Mesendoderm (in vitro differentiated cells): ENCODE data around the gene TBC1D8. TPM values are rescaled to one million over a fixed set of nuclear protein-coding genes. Genes with fewer than 3 reads are reported as not detected.
A peak's percentile ranks its signal among the peaks of the same experiment; 100 is the strongest.

Source experiments
- DNase-seq: peaks from one replicate; pipeline ENCODE4 v3.0.0; 2013
- H2AK5ac ChIP-seq: 2 replicates; pipeline ENCODE4 v1.6.1; 2013; ENCODE audit warnings: low read length, inconsistent platforms
- H2BK120ac ChIP-seq: 2 replicates; pipeline ENCODE4 v1.6.1; 2013; ENCODE audit warnings: low read depth, mild to moderate bottlenecking, low read length, moderate library complexity, mixed read lengths
- H2BK15ac ChIP-seq: replicated peaks from 2 replicates; pipeline ENCODE4 v1.6.1; 2013; ENCODE audit warnings: low read depth, mild to moderate bottlenecking, moderate library complexity
- H2BK5ac ChIP-seq: 2 replicates; pipeline ENCODE4 v1.6.1; 2013; ENCODE audit warnings: low read length, inconsistent platforms
- H3K18ac ChIP-seq: 2 replicates; pipeline ENCODE4 v1.6.1; 2013; ENCODE audit warnings: mild to moderate bottlenecking, low read length, mixed read lengths
- H3K23ac ChIP-seq: one replicate; pipeline ENCODE4 v1.6.1; 2013; ENCODE audit warnings: low read length
- H3K27ac ChIP-seq: 2 replicates; pipeline ENCODE4 v1.5.1; 2013; ENCODE audit warnings: low read depth, mild to moderate bottlenecking, inconsistent platforms, low read length, moderate library complexity
- H3K27me3 ChIP-seq: 2 replicates; pipeline ENCODE4 v1.6.1; 2013; ENCODE audit warnings: low read length, control low read depth, mild to moderate bottlenecking, inconsistent platforms; ENCODE audit not compliant: insufficient read depth, poor library complexity
- H3K36me3 ChIP-seq: 2 replicates; pipeline ENCODE4 v1.6.1; 2013; ENCODE audit warnings: low read length, inconsistent platforms; ENCODE audit not compliant: control insufficient read depth, insufficient read depth
- H3K4ac ChIP-seq: one replicate; pipeline ENCODE4 v1.6.1; 2013; ENCODE audit warnings: low read depth, mild to moderate bottlenecking, low read length, moderate library complexity
- H3K4me1 ChIP-seq: 2 replicates; pipeline ENCODE4 v1.6.1; 2013; ENCODE audit warnings: low read depth, low read length, inconsistent platforms; ENCODE audit not compliant: control insufficient read depth
- H3K4me2 ChIP-seq: 2 replicates; pipeline ENCODE4 v1.6.1; 2013; ENCODE audit warnings: low read length
- H3K4me3 ChIP-seq: 2 replicates; pipeline ENCODE4 v1.5.1; 2013; ENCODE audit warnings: mild to moderate bottlenecking, low read length
- H3K56ac ChIP-seq: one replicate; pipeline ENCODE4 v1.6.1; 2013; ENCODE audit warnings: low read length
- H3K79me1 ChIP-seq: 2 replicates; pipeline ENCODE4 v1.6.1; 2013; ENCODE audit warnings: low read length, inconsistent platforms
- H3K79me2 ChIP-seq: 2 replicates; pipeline ENCODE4 v1.6.1; 2013; ENCODE audit warnings: mild to moderate bottlenecking, low read length; ENCODE audit not compliant: control insufficient read depth, insufficient read depth
- H3K9ac ChIP-seq: 2 replicates; pipeline ENCODE4 v1.6.1; 2013; ENCODE audit warnings: low read length, inconsistent platforms
- H4K5ac ChIP-seq: one replicate; pipeline ENCODE4 v1.6.1; 2013; ENCODE audit warnings: low read length
- H4K8ac ChIP-seq: one replicate; pipeline ENCODE4 v1.6.1; 2013; ENCODE audit warnings: low read depth, mild to moderate bottlenecking, control low read depth, low read length, moderate library complexity
- WGBS: extraction: QIAGEN DNeasy Blood & Tissue Kit; methylation state at CpG from one replicate; pipeline ENCODE4 v1.1.7; 2013; ENCODE audit warnings: low lambda C conversion rate, missing lambda C conversion rate; ENCODE audit not compliant: insufficient coverage; ENCODE audit errors: extremely low coverage; 5-methylcytosine and 5-hydroxymethylcytosine counted together
- polyA plus RNA-seq, 2 experiments: library from polyadenylated mRNA; stranded (reverse); fragments of 200-250 nt; gene quantifications; one replicate each; pipeline ENCODE4 v1.2.3, GENCODE V29; 2013

Gene TBC1D8
- 6.7 TPM for polyA plus RNA-seq (2013, experiment 1 of 2)
- polyA plus RNA-seq (2013, experiment 2 of 2): 5.8 TPM

DNA sequence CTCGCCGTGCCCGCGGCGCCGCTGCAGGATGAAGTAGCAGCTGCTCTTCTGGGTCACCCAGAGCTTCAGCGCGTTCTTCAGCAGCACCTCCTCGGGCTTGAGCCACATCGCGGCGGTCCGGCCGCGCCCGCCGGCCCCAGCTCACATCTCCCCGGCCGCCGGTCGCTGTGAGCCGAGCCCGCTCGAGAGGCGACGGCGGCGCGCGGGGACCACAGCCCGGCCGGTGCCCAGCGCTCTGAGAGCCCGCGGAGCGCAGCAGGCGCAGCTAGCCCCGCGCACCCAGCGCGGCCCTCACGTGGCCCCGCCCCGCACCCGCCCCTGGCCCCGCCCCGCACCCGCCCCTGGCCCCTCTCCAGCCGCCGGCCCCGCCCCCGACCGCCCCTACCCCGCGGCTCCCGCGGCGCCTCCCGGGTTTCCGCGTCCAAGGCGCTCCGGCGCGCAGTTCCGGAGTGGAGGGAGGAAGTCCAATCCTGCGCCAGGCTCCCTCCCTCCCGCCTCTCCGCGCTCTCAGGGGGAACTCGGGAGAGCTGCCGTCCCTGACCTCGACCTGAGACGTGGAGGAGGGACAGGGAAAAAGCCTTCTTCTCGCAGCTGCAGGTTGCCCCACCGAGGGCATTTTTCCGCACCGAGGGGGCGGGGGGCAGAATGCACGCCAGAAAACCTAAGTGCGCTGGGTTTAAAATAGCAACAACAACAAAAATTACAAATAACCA is at the start of gene TBC1D8:
Gene TBC1D8, minus strand, starts transcription at position 237 of the 713 bp plus-strand sequence. Its CDS starts 129 bp downstream, at position 108.
- peak within 1 kb of the TSS; percentile 89 for H3K18ac ChIP-seq
- H4K8ac ChIP-seq: no peak within 1 kb of the TSS
- no peak within 1 kb of the TSS for H3K4ac ChIP-seq
- H2AK5ac ChIP-seq: no peak within 1 kb of the TSS
- H3K9ac ChIP-seq: peak within 1 kb of the TSS; percentile 74
- no peak within 1 kb of the TSS for H2BK5ac ChIP-seq
- H2BK120ac ChIP-seq: no peak within 1 kb of the TSS
- peak; percentile 90 for DNase-seq
- H3K79me2 ChIP-seq: peaks cover 8% of the 10 kb centered on the region
- H3K23ac ChIP-seq: peak within 1 kb of the TSS; percentile 73
- no peak within 1 kb of the TSS for H2BK15ac ChIP-seq
- peak within 1 kb of the TSS; percentile 60 for H3K4me3 ChIP-seq
- peaks cover 13% of the 10 kb centered on the region for H3K4me1 ChIP-seq
- peak within 1 kb of the TSS; percentile 85 for H3K56ac ChIP-seq
- no CpG with 5 or more reads among the region's 81 CpGs for WGBS
- H3K79me1 ChIP-seq: peaks cover 4% of the 10 kb centered on the region
- no peaks in the 10 kb centered on the region for H3K36me3 ChIP-seq
- no peak within 1 kb of the TSS for H4K5ac ChIP-seq
- H3K27me3 ChIP-seq: no peaks in the 10 kb centered on the region
- peak within 1 kb of the TSS; percentile 84 for H3K4me2 ChIP-seq
- no peak within 1 kb of the TSS for H3K27ac ChIP-seq

DNA sequence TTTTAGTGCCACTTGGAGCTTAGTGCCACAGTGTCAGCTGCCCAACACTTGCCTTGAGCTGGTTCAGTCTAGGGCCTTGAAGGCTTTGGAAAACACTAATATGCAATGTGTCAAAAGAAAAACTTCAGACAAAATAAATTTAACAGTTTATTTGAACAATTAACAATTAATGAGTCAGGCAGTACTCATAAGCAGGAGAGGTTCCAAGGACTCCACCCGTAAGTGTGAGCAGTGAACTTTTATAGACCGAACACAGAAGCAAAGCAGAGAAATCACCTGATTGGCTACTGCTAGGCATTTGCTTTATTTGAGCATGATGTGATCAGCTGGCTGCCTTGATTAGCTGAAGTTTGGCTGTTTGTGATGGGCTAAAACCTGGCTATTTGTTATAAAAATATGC is 49.5 kb upstream of the TBC1D8 start:
- no peak overlapping the region for H3K23ac ChIP-seq
- no peak overlapping the region for H3K56ac ChIP-seq
- H3K18ac ChIP-seq: no peak overlapping the region
- no peak overlapping the region for H4K8ac ChIP-seq
- H3K4me2 ChIP-seq: no peak overlapping the region
- no peak overlapping the region for H2BK15ac ChIP-seq
- WGBS: no CpG with 5 or more reads among the region's 2 CpGs
- H2BK120ac ChIP-seq: no peak overlapping the region
- H4K5ac ChIP-seq: no peak overlapping the region
- no peaks in the 10 kb centered on the region for H3K79me2 ChIP-seq
- no peak overlapping the region for H3K4ac ChIP-seq
- no peak overlapping the region for H3K9ac ChIP-seq
- no peaks in the 10 kb centered on the region for H3K27me3 ChIP-seq
- H3K36me3 ChIP-seq: no peaks in the 10 kb centered on the region
- no peak overlapping the region for H2AK5ac ChIP-seq
- no peak for DNase-seq
- H3K4me3 ChIP-seq: no peak overlapping the region
- no peaks in the 10 kb centered on the region for H3K79me1 ChIP-seq
- no peak overlapping the region for H2BK5ac ChIP-seq
- no peaks in the 10 kb centered on the region for H3K4me1 ChIP-seq
- no peak overlapping the region for H3K27ac ChIP-seq

DNA sequence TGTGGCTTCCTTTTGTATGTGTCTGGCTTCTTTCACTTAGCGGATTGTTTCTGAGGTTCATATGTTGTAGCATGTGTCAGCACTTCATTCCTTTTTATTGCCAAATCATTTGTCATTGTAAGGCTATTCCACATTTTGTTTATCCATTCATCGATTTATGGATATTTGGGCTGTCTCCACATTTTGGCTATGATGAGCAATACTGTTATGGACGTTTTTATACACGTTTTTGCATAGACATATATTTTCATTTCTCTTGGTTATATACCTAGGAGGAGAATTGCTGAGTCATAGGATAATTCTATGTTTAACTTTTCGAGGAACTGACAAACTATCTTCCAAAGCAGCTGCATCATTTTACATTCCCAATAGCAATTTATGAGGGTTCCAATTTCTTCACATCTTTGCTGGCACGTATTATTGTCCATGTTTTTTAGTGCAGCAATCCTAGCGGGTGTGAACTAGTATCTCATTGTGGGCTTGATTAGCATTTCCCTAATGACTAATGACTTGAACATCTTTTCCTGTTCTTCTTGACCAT is 48.1 kb upstream of the TBC1D8 start:
- Histone ChIP-seq H4K8ac (no peak overlapping the region), H3K79me2 (no peaks in the 10 kb centered on the region), H3K79me1 (no peaks in the 10 kb centered on the region), H3K23ac (no peak overlapping the region), H3K27ac (no peak overlapping the region), H3K18ac (no peak overlapping the region), H3K4me2 (no peak overlapping the region), H3K56ac (no peak overlapping the region), H3K4me3 (no peak overlapping the region), H2AK5ac (no peak overlapping the region), H3K4me1 (no peaks in the 10 kb centered on the region), H4K5ac (no peak overlapping the region), H3K9ac (no peak overlapping the region), H2BK120ac (no peak overlapping the region), H3K36me3 (no peaks in the 10 kb centered on the region), H2BK5ac (no peak overlapping the region), H3K27me3 (no peaks in the 10 kb centered on the region), H3K4ac (no peak overlapping the region), H2BK15ac (no peak overlapping the region)
- DNase-seq: no peak
- WGBS: no CpG with 5 or more reads among the region's 7 CpGs

DNA sequence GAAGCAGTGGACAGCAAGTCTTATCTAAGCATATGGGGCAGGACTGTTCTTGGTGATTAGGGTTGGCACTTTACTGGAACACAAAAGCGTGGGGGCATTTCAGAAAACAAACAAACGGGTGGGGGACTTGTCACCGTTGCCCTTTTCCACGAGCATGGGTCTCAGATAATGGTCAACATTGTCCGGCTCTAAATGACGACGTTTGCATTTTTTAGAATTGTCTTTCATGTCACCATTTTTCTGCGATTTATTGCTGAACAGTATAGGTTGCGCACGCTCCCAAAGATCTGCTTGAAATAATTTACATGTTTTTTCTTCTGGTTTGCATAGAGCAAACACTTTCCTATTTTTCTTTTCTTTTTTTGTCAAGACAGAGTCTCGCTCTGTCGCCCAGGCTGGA is 46.6 kb upstream of the TBC1D8 start:
- H3K23ac ChIP-seq: no peak overlapping the region
- no peak overlapping the region for H3K27ac ChIP-seq
- H3K56ac ChIP-seq: no peak overlapping the region
- H3K4me1 ChIP-seq: no peaks in the 10 kb centered on the region
- no peak overlapping the region for H3K9ac ChIP-seq
- H3K4me2 ChIP-seq: no peak overlapping the region
- no peak overlapping the region for H4K5ac ChIP-seq
- no CpG with 5 or more reads among the region's 12 CpGs for WGBS
- H4K8ac ChIP-seq: no peak overlapping the region
- no peak overlapping the region for H3K18ac ChIP-seq
- no peak overlapping the region for H3K4me3 ChIP-seq
- no peak overlapping the region for H3K4ac ChIP-seq
- no peak overlapping the region for H2BK120ac ChIP-seq
- no peak overlapping the region for H2BK15ac ChIP-seq
- H3K79me1 ChIP-seq: no peaks in the 10 kb centered on the region
- H2AK5ac ChIP-seq: no peak overlapping the region
- H3K27me3 ChIP-seq: no peaks in the 10 kb centered on the region
- no peaks in the 10 kb centered on the region for H3K36me3 ChIP-seq
- H3K79me2 ChIP-seq: no peaks in the 10 kb centered on the region
- DNase-seq: no peak
- H2BK5ac ChIP-seq: no peak overlapping the region

DNA sequence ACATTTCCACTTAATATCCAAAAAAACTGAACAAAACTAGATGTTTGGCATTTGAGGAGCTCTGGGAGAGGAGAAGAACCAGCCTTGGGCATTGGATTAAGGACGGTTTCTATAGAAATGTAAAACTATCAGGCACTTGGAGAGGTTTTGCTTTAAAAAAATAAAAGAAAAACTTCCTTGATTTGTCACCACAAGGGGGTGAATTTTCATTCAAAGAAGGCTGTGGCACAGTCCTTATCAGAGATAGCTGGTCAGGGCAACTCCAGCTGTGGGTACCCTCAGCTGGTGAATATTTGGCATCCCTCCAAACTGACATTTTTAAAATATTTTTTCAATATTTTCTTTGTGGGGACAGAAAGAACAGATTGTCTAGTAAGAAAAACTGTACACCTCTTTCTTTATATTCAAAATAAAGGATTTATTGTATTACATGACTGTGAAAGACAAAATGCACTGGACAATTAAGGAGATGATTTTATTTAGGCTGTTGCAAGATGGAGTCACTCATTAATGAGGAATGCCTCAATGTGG is 46.1 kb upstream of the TBC1D8 start:
- Histone ChIP-seq H3K36me3 (no peaks in the 10 kb centered on the region), H3K23ac (no peak overlapping the region), H3K4me1 (no peaks in the 10 kb centered on the region), H3K9ac (no peak overlapping the region), H3K79me1 (no peaks in the 10 kb centered on the region), H4K5ac (no peak overlapping the region), H3K56ac (no peak overlapping the region), H3K27me3 (no peaks in the 10 kb centered on the region), H3K27ac (no peak overlapping the region), H4K8ac (no peak overlapping the region), H2BK5ac (no peak overlapping the region), H2BK15ac (no peak overlapping the region), H2AK5ac (no peak overlapping the region), H3K4me3 (no peak overlapping the region), H2BK120ac (no peak overlapping the region), H3K4ac (no peak overlapping the region), H3K4me2 (no peak overlapping the region), H3K79me2 (no peaks in the 10 kb centered on the region), H3K18ac (no peak overlapping the region)
- no peak for DNase-seq
- WGBS: no CpG with 5 or more reads among the region's 1 CpG
